Breast epithelium (tissue), 4 donors: ENCODE data around the gene EIF3F. TPM values are rescaled to one million over a fixed set of nuclear protein-coding genes. Genes with fewer than 3 reads are reported as not detected.

Experiments used
- DNase-seq, 2 donors: peaks; one replicate each; pipeline ENCODE4 v3.0.0-alpha.2; 2019; ENCODE audit warnings: low spot score in 2 of 2
- H3K27ac ChIP-seq, 2 donors: fragments of 200-600 bp; sonication (generic) in 1 of 2; one replicate each; pipeline ENCODE4 v1.5.1; 2016 to 2019; ENCODE audit warnings: mild to moderate bottlenecking in 1 of 2
- H3K27me3 ChIP-seq, 2 donors: fragments of 200-600 bp; sonication (generic) in 1 of 2; one replicate each; pipeline versions ENCODE4 v1.5.1 to v1.6.0; 2017 to 2019; ENCODE audit warnings: control low read depth in 1 of 2, mild to moderate bottlenecking in 1 of 2
- H3K36me3 ChIP-seq: fragments of 200-600 bp; one replicate; pipeline ENCODE4 v1.5.1; 2019
- H3K4me1 ChIP-seq, 2 donors: fragments of 200-600 bp; sonication (generic); one replicate each; pipeline ENCODE4 v1.5.1; 2016 to 2019; ENCODE audit warnings: control low read depth in 1 of 2
- H3K4me3 ChIP-seq, 3 donors: fragments of 200-600 bp; sonication (generic); 1 replicate in 2 of 3; 2 replicates in 1 of 3; pipeline ENCODE4 v1.5.1; 2016 to 2019; ENCODE audit warnings: mild to moderate bottlenecking in 3 of 3, moderate library complexity in 2 of 3
- H3K9me3 ChIP-seq, 2 donors: fragments of 200-600 bp; sonication (generic) in 1 of 2; one replicate each; pipeline ENCODE4 v1.5.1; 2016 to 2019; ENCODE audit warnings: control low read depth in 1 of 2
- CTCF ChIP-seq, 3 donors: fragments of 450-650 bp; IDR thresholded peaks; one replicate each; pipeline ENCODE4 v1.5.1; 2016 to 2017; ENCODE audit warnings: antibody characterized with exemption in 3 of 3, mild to moderate bottlenecking in 3 of 3, moderate library complexity in 3 of 3
- POLR2A ChIP-seq: fragments of 450-650 bp; IDR thresholded peaks from one replicate; pipeline ENCODE4 v1.6.1; 2016; ENCODE audit warnings: antibody characterized with exemption, mild to moderate bottlenecking, moderate library complexity
- POLR2AphosphoS5 ChIP-seq, 3 donors: sonication (generic); formaldehyde crosslinking; IDR thresholded peaks; one replicate each; pipeline ENCODE4 v1.6.1; 2017; ENCODE audit warnings: antibody characterized with exemption in 3 of 3
- intact Hi-C: fragments of 100-400 bp; cut with DNase I; formaldehyde crosslinking; loops from one replicate; pipeline ENCODE4 v1.15.1; 2023; ENCODE audit warnings: low total_unique reads
- total RNA-seq, 3 donors: library from RNA; depleted of rRNA; stranded (reverse); fragments of >200 nt; gene quantifications; one replicate each; pipeline ENCODE4 v1.1.0, GENCODE V29; 2016

The EIF3F gene
- total RNA-seq, 3 donors from 2014 or later, result 145 to 180 (median 151) TPM

- intact Hi-C loops, result no loop called here
Observed at GRCh38 chr11:8047382-8047781, 60.2 kb downstream of the EIF3F start.

GRCh38 chr11:8049084-8049483 lies 61.9 kb downstream of the EIF3F start:
- no peak overlapping the region for H3K27ac ChIP-seq
- H3K36me3 ChIP-seq, result no peaks in the 10 kb centered on the region
- intact Hi-C loops, result no loop called here
- H3K4me1 ChIP-seq, result no peaks in the 10 kb centered on the region
- H3K4me3 ChIP-seq, result no peak overlapping the region
- no peaks in the 10 kb centered on the region for H3K27me3 ChIP-seq
- DNase-seq, result no peak
- TF ChIP-seq POLR2AphosphoS5 (IDR thresholded peaks at IDR 0.05), result no peak
- H3K9me3 ChIP-seq, result no peaks in the 10 kb centered on the region

More at GRCh38 chr11:8047382-8047781, 60.2 kb downstream of the EIF3F start:
- H3K4me3 ChIP-seq, result no peak overlapping the region
- H3K27me3 ChIP-seq, result no peaks in the 10 kb centered on the region
- H3K9me3 ChIP-seq, result no peaks in the 10 kb centered on the region
- no peak overlapping the region for H3K27ac ChIP-seq
- no peaks in the 10 kb centered on the region for H3K4me1 ChIP-seq
- peak in 1 of 2 donors; percentile 7 for DNase-seq
- no peaks in the 10 kb centered on the region for H3K36me3 ChIP-seq
- no peak for TF ChIP-seq POLR2A
- no peak for TF ChIP-seq POLR2AphosphoS5 (IDR thresholded peaks at IDR 0.05)
- no peak for TF ChIP-seq CTCF (IDR thresholded peaks at IDR 0.05)

Other genes starting within 250 kb of the EIF3F start
- gene OR5P2, start 190.4 kb upstream of the EIF3F start, total RNA-seq, result 10 to 100 TPM in 1 of 3 donors, 1 to 10 TPM in 1, not detected in 1; 6.6 to 13.0 TPM
- 10 to 100 TPM in 1 of 3 donors, 1 to 10 TPM in 1, not detected in 1; 3.9 to 11.1 TPM for gene OR5P3, start 156.5 kb upstream of the EIF3F start, total RNA-seq
- gene OR10A6, start 56.1 kb upstream of the EIF3F start, total RNA-seq, result not detected
- not detected for gene OR10A3, start 45.6 kb upstream of the EIF3F start, total RNA-seq
- not detected for gene NLRP10, start 21.9 kb upstream of the EIF3F start, total RNA-seq
- 10 to 100 TPM in 2 of 3 donors, 1 to 10 TPM in 1; 6.3 to 17.7 (median 11.2) TPM for gene TUB, start 93.9 kb downstream of the EIF3F start, total RNA-seq
- gene RIC3, start 181.7 kb downstream of the EIF3F start, total RNA-seq, result 10 to 100 TPM in 2 of 3 donors, 1 to 10 TPM in 1; 4.5 to 48.0 (median 24.3) TPM